Hepatocyte (in vitro differentiated cells): ENCODE data around the gene KLHL30.

Experiments used
- EZH2 ChIP-seq: fragments of 200-600 bp; sonication (generic); IDR thresholded peaks from 2 replicates; pipeline ENCODE4 v1.6.1; 2016; ENCODE audit warnings: antibody characterized with exemption, mild to moderate bottlenecking, borderline replicate concordance
- EZH2phosphoT487 ChIP-seq: fragments of 200-600 bp; sonication (generic); IDR thresholded peaks from one replicate; pipeline ENCODE4 v1.6.1; 2018; ENCODE audit warnings: antibody characterized with exemption, mild to moderate bottlenecking, low read depth, moderate library complexity; ENCODE audit not compliant: unreplicated experiment, severe bottlenecking
- TF ChIP-seq, protein P1 (sequence below): fragments of 200-600 bp; sonication (generic); IDR thresholded peaks from 2 replicates; pipeline ENCODE4 v1.5.1; 2016; ENCODE audit warnings: antibody characterized with exemption, mild to moderate bottlenecking; ENCODE audit not compliant: poor library complexity

DNA sequence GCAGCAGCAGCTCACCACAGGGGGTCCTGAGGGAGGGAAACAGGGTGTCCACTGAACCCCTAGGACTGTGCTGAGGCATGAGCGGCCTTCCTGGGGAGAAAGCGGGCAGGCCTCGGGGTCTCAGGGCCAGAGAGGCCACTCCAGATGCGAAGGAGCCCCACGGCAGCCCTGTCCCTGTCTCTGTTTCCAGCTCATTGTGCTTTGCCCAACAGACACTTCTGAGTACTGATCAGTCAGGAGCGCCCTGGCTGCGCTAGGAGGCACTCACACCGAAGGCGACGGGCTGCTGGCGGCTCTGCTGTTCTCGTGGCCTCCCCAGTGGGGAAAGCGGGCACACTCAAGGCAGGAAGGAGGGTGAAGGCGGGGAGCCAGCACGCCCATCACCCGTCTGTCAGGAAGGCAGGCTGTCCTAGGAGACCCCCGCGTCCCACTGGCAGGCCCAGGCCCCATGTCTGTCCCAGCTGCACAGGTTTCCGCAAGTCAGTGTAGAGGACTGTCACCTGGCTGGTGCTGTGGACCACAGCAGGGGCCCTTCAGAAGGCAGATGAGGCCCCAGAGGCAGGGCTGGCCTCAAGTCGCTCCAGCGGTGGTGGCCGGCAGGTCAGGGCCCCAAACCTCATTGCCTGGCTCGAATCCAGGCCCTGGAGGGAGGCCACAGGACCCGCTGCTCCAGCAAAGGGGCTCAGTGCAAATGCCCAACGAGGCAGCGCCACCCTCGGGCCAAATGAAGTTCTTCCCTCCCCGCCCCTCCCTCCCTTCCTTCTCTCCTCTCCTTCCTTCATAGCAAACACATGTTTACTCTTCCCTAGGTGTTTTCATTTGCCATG is 31.6 kb upstream of the KLHL30 start:
- TF ChIP-seq, protein P1, sequence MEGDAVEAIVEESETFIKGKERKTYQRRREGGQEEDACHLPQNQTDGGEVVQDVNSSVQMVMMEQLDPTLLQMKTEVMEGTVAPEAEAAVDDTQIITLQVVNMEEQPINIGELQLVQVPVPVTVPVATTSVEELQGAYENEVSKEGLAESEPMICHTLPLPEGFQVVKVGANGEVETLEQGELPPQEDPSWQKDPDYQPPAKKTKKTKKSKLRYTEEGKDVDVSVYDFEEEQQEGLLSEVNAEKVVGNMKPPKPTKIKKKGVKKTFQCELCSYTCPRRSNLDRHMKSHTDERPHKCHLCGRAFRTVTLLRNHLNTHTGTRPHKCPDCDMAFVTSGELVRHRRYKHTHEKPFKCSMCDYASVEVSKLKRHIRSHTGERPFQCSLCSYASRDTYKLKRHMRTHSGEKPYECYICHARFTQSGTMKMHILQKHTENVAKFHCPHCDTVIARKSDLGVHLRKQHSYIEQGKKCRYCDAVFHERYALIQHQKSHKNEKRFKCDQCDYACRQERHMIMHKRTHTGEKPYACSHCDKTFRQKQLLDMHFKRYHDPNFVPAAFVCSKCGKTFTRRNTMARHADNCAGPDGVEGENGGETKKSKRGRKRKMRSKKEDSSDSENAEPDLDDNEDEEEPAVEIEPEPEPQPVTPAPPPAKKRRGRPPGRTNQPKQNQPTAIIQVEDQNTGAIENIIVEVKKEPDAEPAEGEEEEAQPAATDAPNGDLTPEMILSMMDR = peak; percentile 31
- TF ChIP-seq EZH2 = no peak
- TF ChIP-seq EZH2phosphoT487 = no peak
